SHP77 treated with DMSO at 0.1 percent for 48 hours (cell line): Measurements from ENCODE around the gene ADAM21.
"Not testable (repeated sequence)": the region's sequence is repeated elsewhere in the genome, so short reads cannot be mapped to it uniquely, and the experiment has no call there.

ENCODE experiments used
- DNase-seq: peaks from one replicate; lab custom pipeline; 2025; lab: John Stamatoyannopoulos, UW

The ADAM21 gene

GRCh38 chr14:70477356-70478105, 25.6 kb downstream of the ADAM21 start:
- DNase-seq, result not testable (repeated sequence)

GRCh38 chr14:70489579-70490200, 37.7 kb downstream of the ADAM21 start:
- no peak for DNase-seq

- no peak for DNase-seq
These were observed 46.2 kb downstream of the ADAM21 start for GRCh38 chr14:70498191-70498590.
